ENCODE results near the gene KDM2A.
A peak's percentile ranks its signal among the peaks of the same experiment; 100 is the strongest.

Gene KDM2A

GRCh38 chr11:67098799-67099429 lies 20.1 kb upstream of the KDM2A start:
- H2BK12ac ChIP-seq (ENCODE audit: low read length), result no peak overlapping the region
- H3K4ac ChIP-seq (ENCODE audit: low read length), result no peak overlapping the region
- peaks cover 0 to 3% of the 10 kb centered on the region in 2 donors for H3K9me3 ChIP-seq (replicated peaks in 1 of 2; ENCODE audit: control insufficient read depth in 2 of 2, insufficient read depth in 1 of 2, low read depth in 1 of 2, low read length in 2 of 2)
- no peak overlapping the region for H3K18ac ChIP-seq (ENCODE audit: low read length)
- no peaks in the 10 kb centered on the region for H3K79me1 ChIP-seq (ENCODE audit: low read depth, low read length)
- no peak overlapping the region for H2BK5ac ChIP-seq (ENCODE audit: low read length)
- peaks cover 0 to 2% of the 10 kb centered on the region in 2 donors for H3K36me3 ChIP-seq (replicated peaks in 1 of 2; ENCODE audit: control insufficient read depth in 2 of 2, insufficient read depth in 2 of 2, low read length in 2 of 2)
- no peak overlapping the region for H3K23ac ChIP-seq (ENCODE audit: low read depth, low read length, poor library complexity)
- no peak overlapping the region for H2BK120ac ChIP-seq (ENCODE audit: low read depth, low read length)
- H4K8ac ChIP-seq (ENCODE audit: low read depth, low read length), result no peak overlapping the region
- no peak overlapping the region for H3K4me2 ChIP-seq (ENCODE audit: insufficient read depth, low read length, poor library complexity, severe bottlenecking)
- H3K9ac ChIP-seq (ENCODE audit: low read depth, low read length, poor library complexity), result no peak overlapping the region
- WGBS, 2 donors (ENCODE audit: extremely low coverage in 2 of 2, insufficient read length in 2 of 2, insufficient replicate concordance in 1 of 2), result no CpG with 5 or more reads among the region's 6 CpGs
- H4K91ac ChIP-seq (ENCODE audit: low read depth, low read length, poor library complexity), result no peak overlapping the region
- H3K27me3 ChIP-seq (ENCODE audit: control insufficient read depth in 3 of 3, insufficient read depth in 3 of 3, low read depth in 1 of 3, low read length in 3 of 3), result peaks cover 0 to 3% (median 0%) of the 10 kb centered on the region in 3 experiments
- no peak overlapping the region for H3K4me3 ChIP-seq (ENCODE audit: low read length in 2 of 2)
- no peak overlapping the region for H2AK5ac ChIP-seq (ENCODE audit: low read depth, low read length)
- H2BK15ac ChIP-seq (ENCODE audit: low read length), result no peak overlapping the region
- peak overlapping the region; percentile 35 for H2AFZ ChIP-seq (ENCODE audit: low read length)
- DNase-seq (ENCODE audit: low spot score), result no peak
- H3K4me1 ChIP-seq (ENCODE audit: control insufficient read depth in 2 of 2, insufficient read depth in 1 of 2, low read depth in 1 of 2, low read length in 2 of 2), result peaks cover 0 to 3% of the 10 kb centered on the region in 2 donors
- H3K27ac ChIP-seq (replicated peaks; ENCODE audit: low read length), result no peak overlapping the region
- H3K14ac ChIP-seq (ENCODE audit: low read length), result no peak overlapping the region

- no CpG with 5 or more reads among the region's 6 CpGs for WGBS, 2 donors (ENCODE audit: extremely low coverage in 2 of 2, insufficient read length in 2 of 2, insufficient replicate concordance in 1 of 2)
- H3K4me3 ChIP-seq (ENCODE audit: low read length in 2 of 2), result peak overlapping the region in 1 of 2 donors; percentile 47
- peaks cover 0 to 3% of the 10 kb centered on the region in 2 donors for H3K4me1 ChIP-seq (ENCODE audit: control insufficient read depth in 2 of 2, insufficient read depth in 1 of 2, low read depth in 1 of 2, low read length in 2 of 2)
- H3K4me2 ChIP-seq (ENCODE audit: insufficient read depth, low read length, poor library complexity, severe bottlenecking), result no peak overlapping the region
- peak overlapping the region; percentile 46 for H2AK5ac ChIP-seq (ENCODE audit: low read depth, low read length)
- H2BK15ac ChIP-seq (ENCODE audit: low read length), result no peak overlapping the region
- no peak overlapping the region for H4K8ac ChIP-seq (ENCODE audit: low read depth, low read length)
- peak overlapping the region; percentile 17 for H3K18ac ChIP-seq (ENCODE audit: low read length)
- peak overlapping the region; percentile 30 for H3K9ac ChIP-seq (ENCODE audit: low read depth, low read length, poor library complexity)
- peaks cover 0 to 3% of the 10 kb centered on the region in 2 donors for H3K9me3 ChIP-seq (replicated peaks in 1 of 2; ENCODE audit: control insufficient read depth in 2 of 2, insufficient read depth in 1 of 2, low read depth in 1 of 2, low read length in 2 of 2)
- no peak overlapping the region for H4K91ac ChIP-seq (ENCODE audit: low read depth, low read length, poor library complexity)
- no peak overlapping the region for H2BK5ac ChIP-seq (ENCODE audit: low read length)
- H3K27me3 ChIP-seq (ENCODE audit: control insufficient read depth in 3 of 3, insufficient read depth in 3 of 3, low read depth in 1 of 3, low read length in 3 of 3), result peaks cover 0 to 3% (median 0%) of the 10 kb centered on the region in 3 experiments
- H2BK12ac ChIP-seq (ENCODE audit: low read length), result no peak overlapping the region
- no peak overlapping the region for H2BK120ac ChIP-seq (ENCODE audit: low read depth, low read length)
- H3K79me1 ChIP-seq (ENCODE audit: low read depth, low read length), result no peaks in the 10 kb centered on the region
- DNase-seq (ENCODE audit: low spot score), result no peak
- no peak overlapping the region for H3K14ac ChIP-seq (ENCODE audit: low read length)
- H2AFZ ChIP-seq (ENCODE audit: low read length), result peak overlapping the region; percentile 71
- H3K27ac ChIP-seq (replicated peaks; ENCODE audit: low read length), result no peak overlapping the region
- no peak overlapping the region for H3K4ac ChIP-seq (ENCODE audit: low read length)
- H3K23ac ChIP-seq (ENCODE audit: low read depth, low read length, poor library complexity), result no peak overlapping the region
- H3K36me3 ChIP-seq (replicated peaks in 1 of 2; ENCODE audit: control insufficient read depth in 2 of 2, insufficient read depth in 2 of 2, low read length in 2 of 2), result peaks cover 0 to 2% of the 10 kb centered on the region in 2 donors
Observed at GRCh38 chr11:67099831-67100324, 19.2 kb upstream of the KDM2A start.

- no peak for DNase-seq (ENCODE audit: low spot score)
- H3K23ac ChIP-seq (ENCODE audit: low read depth, low read length, poor library complexity), result no peak overlapping the region
- no peak overlapping the region for H3K18ac ChIP-seq (ENCODE audit: low read length)
- H2AFZ ChIP-seq (ENCODE audit: low read length), result no peak overlapping the region
- no peaks in the 10 kb centered on the region for H3K4me1 ChIP-seq (ENCODE audit: control insufficient read depth in 2 of 2, insufficient read depth in 1 of 2, low read depth in 1 of 2, low read length in 2 of 2)
- no peak overlapping the region for H4K8ac ChIP-seq (ENCODE audit: low read depth, low read length)
- WGBS, 2 donors (ENCODE audit: extremely low coverage in 2 of 2, insufficient read length in 2 of 2, insufficient replicate concordance in 1 of 2), result no CpG with 5 or more reads among the region's 8 CpGs
- no peak overlapping the region for H3K4me2 ChIP-seq (ENCODE audit: insufficient read depth, low read length, poor library complexity, severe bottlenecking)
- H2BK120ac ChIP-seq (ENCODE audit: low read depth, low read length), result no peak overlapping the region
- H3K27ac ChIP-seq (replicated peaks; ENCODE audit: low read length), result no peak overlapping the region
- no peaks in the 10 kb centered on the region for H3K79me1 ChIP-seq (ENCODE audit: low read depth, low read length)
- H3K4me3 ChIP-seq (ENCODE audit: low read length in 2 of 2), result no peak overlapping the region
- H3K9me3 ChIP-seq (replicated peaks in 1 of 2; ENCODE audit: control insufficient read depth in 2 of 2, insufficient read depth in 1 of 2, low read depth in 1 of 2, low read length in 2 of 2), result no peaks in the 10 kb centered on the region
- H2AK5ac ChIP-seq (ENCODE audit: low read depth, low read length), result no peak overlapping the region
- no peak overlapping the region for H2BK15ac ChIP-seq (ENCODE audit: low read length)
- H3K36me3 ChIP-seq (replicated peaks in 1 of 2; ENCODE audit: control insufficient read depth in 2 of 2, insufficient read depth in 2 of 2, low read length in 2 of 2), result no peaks in the 10 kb centered on the region
- no peak overlapping the region for H2BK5ac ChIP-seq (ENCODE audit: low read length)
- no peak overlapping the region for H3K4ac ChIP-seq (ENCODE audit: low read length)
- H3K9ac ChIP-seq (ENCODE audit: low read depth, low read length, poor library complexity), result no peak overlapping the region
- no peak overlapping the region for H3K14ac ChIP-seq (ENCODE audit: low read length)
- H3K27me3 ChIP-seq (ENCODE audit: control insufficient read depth in 3 of 3, insufficient read depth in 3 of 3, low read depth in 1 of 3, low read length in 3 of 3), result peaks cover 0 to 3% (median 0%) of the 10 kb centered on the region in 3 experiments
- H2BK12ac ChIP-seq (ENCODE audit: low read length), result no peak overlapping the region
- no peak overlapping the region for H4K91ac ChIP-seq (ENCODE audit: low read depth, low read length, poor library complexity)
Observed at GRCh38 chr11:67102664-67103063, 16.4 kb upstream of the KDM2A start.

- peaks cover 0 to 1% (median 0%) of the 10 kb centered on the region in 3 experiments for H3K27me3 ChIP-seq (ENCODE audit: control insufficient read depth in 3 of 3, insufficient read depth in 3 of 3, low read depth in 1 of 3, low read length in 3 of 3)
- no CpG with 5 or more reads among the region's 2 CpGs for WGBS, 2 donors (ENCODE audit: extremely low coverage in 2 of 2, insufficient read length in 2 of 2, insufficient replicate concordance in 1 of 2)
- no peak overlapping the region for H3K14ac ChIP-seq (ENCODE audit: low read length)
- no peaks in the 10 kb centered on the region for H3K36me3 ChIP-seq (replicated peaks in 1 of 2; ENCODE audit: control insufficient read depth in 2 of 2, insufficient read depth in 2 of 2, low read length in 2 of 2)
- no peak overlapping the region for H3K4me2 ChIP-seq (ENCODE audit: insufficient read depth, low read length, poor library complexity, severe bottlenecking)
- no peak overlapping the region for H4K8ac ChIP-seq (ENCODE audit: low read depth, low read length)
- no peak overlapping the region for H2AK5ac ChIP-seq (ENCODE audit: low read depth, low read length)
- H3K4ac ChIP-seq (ENCODE audit: low read length), result no peak overlapping the region
- H3K4me3 ChIP-seq (ENCODE audit: low read length in 2 of 2), result no peak overlapping the region
- DNase-seq (ENCODE audit: low spot score), result no peak
- no peak overlapping the region for H2BK5ac ChIP-seq (ENCODE audit: low read length)
- no peak overlapping the region for H3K9ac ChIP-seq (ENCODE audit: low read depth, low read length, poor library complexity)
- no peak overlapping the region for H4K91ac ChIP-seq (ENCODE audit: low read depth, low read length, poor library complexity)
- H3K23ac ChIP-seq (ENCODE audit: low read depth, low read length, poor library complexity), result no peak overlapping the region
- H3K79me1 ChIP-seq (ENCODE audit: low read depth, low read length), result no peaks in the 10 kb centered on the region
- H2BK12ac ChIP-seq (ENCODE audit: low read length), result no peak overlapping the region
- H3K18ac ChIP-seq (ENCODE audit: low read length), result no peak overlapping the region
- H2BK120ac ChIP-seq (ENCODE audit: low read depth, low read length), result no peak overlapping the region
- no peak overlapping the region for H3K27ac ChIP-seq (replicated peaks; ENCODE audit: low read length)
- H2AFZ ChIP-seq (ENCODE audit: low read length), result no peak overlapping the region
- no peak overlapping the region for H2BK15ac ChIP-seq (ENCODE audit: low read length)
- no peaks in the 10 kb centered on the region for H3K9me3 ChIP-seq (replicated peaks in 1 of 2; ENCODE audit: control insufficient read depth in 2 of 2, insufficient read depth in 1 of 2, low read depth in 1 of 2, low read length in 2 of 2)
- no peaks in the 10 kb centered on the region for H3K4me1 ChIP-seq (ENCODE audit: control insufficient read depth in 2 of 2, insufficient read depth in 1 of 2, low read depth in 1 of 2, low read length in 2 of 2)
Observed at GRCh38 chr11:67105964-67106363, 13.1 kb upstream of the KDM2A start.
